Effector memory CD4-positive, alpha-beta T cell (primary cell): ENCODE data around the gene DDX60.
"Not testable (repeated sequence)": the region's sequence is repeated elsewhere in the genome, so short reads cannot be mapped to it uniquely, and the experiment has no call there.

Source experiments
- DNase-seq, 3 donors: peaks; one replicate each; pipeline ENCODE4 v3.0.0-alpha.2; 2020
- H3K27ac ChIP-seq: 2 replicates; pipeline ENCODE4 v1.7.0; 2013; ENCODE audit warnings: mild to moderate bottlenecking, low read length, moderate library complexity; ENCODE audit not compliant: insufficient read depth, poor library complexity, severe bottlenecking
- H3K27me3 ChIP-seq: replicated peaks from 2 replicates; pipeline ENCODE4 v1.7.0; 2013; ENCODE audit warnings: mild to moderate bottlenecking, low read length; ENCODE audit not compliant: insufficient read depth, control insufficient read depth, poor library complexity, severe bottlenecking
- H3K36me3 ChIP-seq: 2 replicates; pipeline ENCODE4 v1.7.0; 2013; ENCODE audit warnings: mild to moderate bottlenecking, low read length, moderate library complexity; ENCODE audit not compliant: control insufficient read depth, insufficient read depth
- H3K4me1 ChIP-seq: 2 replicates; pipeline ENCODE4 v1.7.0; 2013; ENCODE audit warnings: low read length, mild to moderate bottlenecking; ENCODE audit not compliant: control insufficient read depth, insufficient read depth, poor library complexity, severe bottlenecking
- H3K4me3 ChIP-seq: 2 replicates; pipeline ENCODE4 v1.7.0; 2013; ENCODE audit warnings: low read length, low read depth, mild to moderate bottlenecking; ENCODE audit not compliant: insufficient read depth, poor library complexity, severe bottlenecking
- H3K9me3 ChIP-seq: 2 replicates; pipeline ENCODE4 v1.7.0; 2013; ENCODE audit warnings: mild to moderate bottlenecking, low read length, moderate library complexity; ENCODE audit not compliant: control insufficient read depth

The DDX60 gene

DNA sequence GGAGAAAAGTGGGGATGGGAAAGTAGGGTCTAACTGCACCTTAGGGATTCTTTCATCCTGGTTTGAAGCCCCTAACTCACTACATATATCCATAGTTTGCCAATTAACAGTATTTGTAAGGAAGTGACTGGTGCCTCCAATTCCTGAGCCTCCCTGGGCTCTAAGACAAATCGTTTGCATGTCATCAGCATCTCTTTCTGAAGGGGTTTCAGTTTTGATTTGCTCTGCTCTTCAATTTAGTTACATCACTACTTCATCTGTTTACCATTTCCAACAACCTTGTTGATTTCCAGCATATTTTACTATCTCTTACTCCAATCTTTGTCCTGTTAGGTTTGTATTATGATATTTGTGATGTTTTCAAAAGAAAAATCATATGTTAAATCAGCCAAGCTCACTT, 15.5 kb upstream of the DDX60 start:
- Histone ChIP-seq H3K4me1 (no peaks in the 10 kb centered on the region), H3K4me3 (no peak overlapping the region), H3K36me3 (no peaks in the 10 kb centered on the region), H3K27me3 (no peaks in the 10 kb centered on the region), H3K27ac (no peak overlapping the region), H3K9me3 (no peaks in the 10 kb centered on the region)
- DNase-seq: no peak

DNA sequence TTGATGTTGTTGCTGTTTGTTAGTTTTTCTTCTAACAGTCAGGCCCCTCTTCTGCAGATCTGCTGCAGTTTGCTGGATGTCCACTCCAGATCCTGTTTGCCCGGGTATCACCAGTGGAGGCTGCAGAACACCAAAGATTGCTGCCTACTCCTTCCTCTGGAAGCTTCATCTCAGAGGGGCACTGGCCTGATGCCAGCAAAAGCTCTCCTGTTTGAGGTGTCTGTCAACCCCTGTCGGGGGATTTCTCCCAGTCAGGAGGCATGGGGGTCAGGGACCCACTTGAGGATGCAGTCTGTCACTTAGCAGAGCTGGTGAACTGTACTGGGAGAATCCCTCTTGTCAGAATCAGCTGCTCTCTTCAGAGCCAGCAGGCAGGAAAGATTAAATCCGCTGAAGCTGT, 12.0 kb upstream of the DDX60 start:
- DNase-seq: not testable (repeated sequence)

DNA sequence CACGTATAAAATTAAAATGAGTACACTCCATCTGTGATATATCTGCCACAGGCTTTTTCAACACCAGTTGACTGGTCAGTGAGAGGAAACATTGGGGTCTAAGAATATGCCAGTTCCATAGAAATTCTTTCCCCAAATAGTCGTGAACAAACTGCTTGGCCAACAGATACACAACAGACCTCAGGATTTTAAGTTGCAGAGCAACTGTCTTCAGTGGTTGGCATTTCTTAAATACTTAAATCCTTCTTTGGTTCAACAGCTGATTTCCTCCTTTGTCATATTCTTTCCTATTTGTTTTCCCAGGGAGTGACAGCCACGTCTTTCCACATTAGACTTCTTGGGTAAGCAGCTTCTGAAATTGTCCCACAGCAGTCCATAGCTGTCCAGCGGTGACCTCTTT, 7.0 kb upstream of the DDX60 start:
- H3K27ac ChIP-seq: no peak overlapping the region
- H3K4me3 ChIP-seq: no peak overlapping the region
- H3K4me1 ChIP-seq: no peaks in the 10 kb centered on the region
- H3K9me3 ChIP-seq: no peaks in the 10 kb centered on the region
- no peaks in the 10 kb centered on the region for H3K36me3 ChIP-seq
- no peaks in the 10 kb centered on the region for H3K27me3 ChIP-seq
- no peak for DNase-seq

More for the DNA sequence above, 12.0 kb upstream of the DDX60 start:
- not testable (repeated sequence) for H3K4me3 ChIP-seq, H3K27me3 ChIP-seq, H3K9me3 ChIP-seq, H3K36me3 ChIP-seq, H3K27ac ChIP-seq, H3K4me1 ChIP-seq

DNA sequence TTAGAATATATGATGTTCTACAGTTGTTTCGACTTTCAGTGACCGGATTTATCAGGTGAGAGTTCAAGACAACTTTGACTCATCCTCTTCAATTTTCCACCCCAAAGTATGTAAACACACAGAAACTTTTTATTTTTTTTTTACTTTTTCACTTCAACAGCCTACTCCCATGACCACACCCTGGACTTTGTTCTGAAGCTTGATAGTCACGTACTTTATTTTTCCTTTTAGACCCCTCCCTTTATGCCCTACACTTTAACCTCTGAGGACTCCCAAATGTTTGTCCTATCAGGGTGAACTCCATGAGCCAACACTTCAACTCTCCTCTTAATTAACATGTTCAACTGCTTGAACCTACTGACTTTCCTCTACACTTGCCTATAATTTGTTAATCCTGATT, 2.5 kb upstream of the DDX60 start:
- no peak for DNase-seq
- no peaks in the 10 kb centered on the region for H3K9me3 ChIP-seq
- no peaks in the 10 kb centered on the region for H3K27me3 ChIP-seq
- H3K36me3 ChIP-seq: no peaks in the 10 kb centered on the region
- no peak overlapping the region for H3K27ac ChIP-seq
- no peak overlapping the region for H3K4me3 ChIP-seq
- peaks cover 7% of the 10 kb centered on the region for H3K4me1 ChIP-seq

DNA sequence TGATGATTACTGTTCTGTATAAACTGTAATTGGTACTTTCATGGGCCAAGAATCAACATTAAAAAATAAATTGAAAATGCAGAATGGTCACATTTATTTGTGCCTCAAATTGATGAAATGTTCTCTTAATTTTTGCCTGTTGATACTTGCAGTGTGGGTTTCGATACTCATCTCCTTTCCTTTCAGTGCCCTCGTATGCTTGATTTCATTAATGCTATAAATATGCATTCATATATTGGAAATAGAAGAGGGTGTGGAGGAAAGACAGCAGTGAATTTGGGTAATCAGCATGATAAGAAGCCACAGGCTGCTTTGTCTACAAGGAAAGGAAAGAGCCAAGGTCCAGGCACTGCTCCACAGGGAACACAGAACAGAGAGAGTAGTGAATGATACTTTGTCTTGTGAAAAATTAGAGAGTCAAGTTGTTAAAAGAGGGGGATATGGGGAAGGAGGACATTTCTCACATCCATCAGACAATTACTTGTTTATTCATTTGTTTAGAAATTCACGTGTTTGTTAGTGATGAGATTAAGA, 1.0 kb upstream of the DDX60 start:
- Histone ChIP-seq H3K27me3 (no peaks in the 10 kb centered on the region), H3K4me1 (peaks cover 7% of the 10 kb centered on the region), H3K4me3 (peak overlapping the region; percentile 93), H3K36me3 (no peaks in the 10 kb centered on the region), H3K9me3 (no peaks in the 10 kb centered on the region), H3K27ac (peak overlapping the region; percentile 95)
- DNase-seq: no peak

DNA sequence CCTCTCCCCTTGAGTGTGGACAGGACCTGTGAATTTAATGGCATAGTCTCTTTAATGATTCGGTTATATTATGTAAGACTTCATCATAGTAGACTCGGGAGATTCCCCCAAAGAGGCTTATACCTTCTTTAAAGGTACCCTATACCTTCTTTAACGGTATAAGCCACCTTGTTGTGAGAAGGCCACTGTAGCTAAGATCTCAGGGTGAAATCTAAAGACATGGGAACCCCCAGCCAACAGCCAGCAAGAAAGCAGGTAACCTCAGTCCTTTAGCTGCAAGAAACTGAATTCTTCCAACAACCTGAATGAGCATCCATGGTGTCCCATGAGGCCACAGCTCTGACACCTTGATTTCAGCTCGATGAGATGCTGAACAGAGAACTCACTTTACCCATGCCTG, 931 bp downstream of the DDX60 start:
- Histone ChIP-seq H3K4me3 (peak overlapping the region; percentile 93), H3K27ac (peak overlapping the region; percentile 95), H3K4me1 (peaks cover 7% of the 10 kb centered on the region), H3K9me3 (no peaks in the 10 kb centered on the region), H3K27me3 (no peaks in the 10 kb centered on the region), H3K36me3 (no peaks in the 10 kb centered on the region)
- DNase-seq: peak in 1 of 3 donors; percentile 8

DNA sequence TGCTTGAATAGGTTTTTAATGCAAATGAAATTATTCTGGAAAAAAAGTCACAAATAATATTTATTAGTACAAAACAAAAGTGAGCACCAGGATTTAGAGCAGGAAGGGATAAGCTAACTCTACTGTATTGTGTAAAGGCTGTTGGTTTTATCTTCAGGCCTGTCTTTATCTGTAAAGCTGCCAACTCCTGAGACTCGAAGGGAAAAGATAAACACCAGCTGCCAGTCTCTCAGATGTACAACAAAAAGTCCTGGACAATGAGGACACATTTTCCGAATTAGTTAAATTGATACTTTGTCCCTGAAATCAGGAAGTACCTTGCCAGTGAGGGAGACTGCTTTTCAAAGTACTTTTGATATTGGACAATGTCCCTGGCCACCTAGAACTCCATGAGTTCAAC, 8.8 kb downstream of the DDX60 start:
- H3K9me3 ChIP-seq: no peaks in the 10 kb centered on the region
- H3K27ac ChIP-seq: no peak overlapping the region
- DNase-seq: no peak
- H3K4me3 ChIP-seq: no peak overlapping the region
- no peaks in the 10 kb centered on the region for H3K4me1 ChIP-seq
- no peaks in the 10 kb centered on the region for H3K27me3 ChIP-seq
- H3K36me3 ChIP-seq: peaks cover 25% of the 10 kb centered on the region

DNA sequence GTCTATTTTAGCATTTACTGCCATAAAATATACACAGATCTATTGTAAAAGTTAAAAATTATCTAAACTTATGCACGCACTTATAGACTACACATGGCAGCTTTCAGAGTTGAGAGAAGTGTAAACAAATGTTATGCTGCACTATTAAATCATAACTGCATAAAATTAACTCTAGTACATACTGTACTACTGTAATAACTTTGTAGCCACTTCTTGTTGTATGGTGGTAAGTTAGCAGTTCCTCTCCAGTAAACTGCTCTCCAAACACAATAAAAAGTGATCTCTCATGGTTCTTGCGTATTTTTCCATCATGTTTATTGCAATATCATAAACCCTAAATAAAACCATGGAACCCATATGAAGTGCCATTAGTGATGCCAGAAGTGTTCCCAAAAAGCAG, 9.6 kb downstream of the DDX60 start:
- Histone ChIP-seq H3K27ac (no peak overlapping the region), H3K36me3 (peaks cover 25% of the 10 kb centered on the region), H3K4me1 (no peaks in the 10 kb centered on the region), H3K4me3 (no peak overlapping the region), H3K9me3 (no peaks in the 10 kb centered on the region), H3K27me3 (no peaks in the 10 kb centered on the region)
- no peak for DNase-seq

DNA sequence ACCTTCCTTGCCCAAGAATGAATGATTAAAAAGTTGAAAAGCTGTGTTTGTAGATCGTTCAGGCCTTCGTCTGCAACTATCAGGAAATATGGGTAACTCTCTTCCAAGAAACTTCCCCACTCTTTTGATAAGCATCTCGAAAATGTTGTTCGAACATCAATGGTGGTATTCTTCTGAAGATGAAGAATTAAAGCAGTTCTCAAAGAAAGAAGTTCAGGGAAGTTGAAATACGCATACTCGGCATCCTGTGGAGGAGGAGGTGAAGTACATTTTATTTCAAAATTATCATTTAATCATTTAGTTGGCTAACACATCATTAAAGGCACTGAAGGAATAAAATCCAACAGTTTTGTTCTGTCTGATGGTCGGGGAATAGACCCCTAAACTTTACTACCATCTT, 12.1 kb downstream of the DDX60 start:
- Histone ChIP-seq H3K27me3 (no peaks in the 10 kb centered on the region), H3K4me1 (no peaks in the 10 kb centered on the region), H3K9me3 (no peaks in the 10 kb centered on the region), H3K36me3 (peaks cover 29% of the 10 kb centered on the region), H3K4me3 (no peak overlapping the region), H3K27ac (peak overlapping the region; percentile 0)
- DNase-seq: no peak

DNA sequence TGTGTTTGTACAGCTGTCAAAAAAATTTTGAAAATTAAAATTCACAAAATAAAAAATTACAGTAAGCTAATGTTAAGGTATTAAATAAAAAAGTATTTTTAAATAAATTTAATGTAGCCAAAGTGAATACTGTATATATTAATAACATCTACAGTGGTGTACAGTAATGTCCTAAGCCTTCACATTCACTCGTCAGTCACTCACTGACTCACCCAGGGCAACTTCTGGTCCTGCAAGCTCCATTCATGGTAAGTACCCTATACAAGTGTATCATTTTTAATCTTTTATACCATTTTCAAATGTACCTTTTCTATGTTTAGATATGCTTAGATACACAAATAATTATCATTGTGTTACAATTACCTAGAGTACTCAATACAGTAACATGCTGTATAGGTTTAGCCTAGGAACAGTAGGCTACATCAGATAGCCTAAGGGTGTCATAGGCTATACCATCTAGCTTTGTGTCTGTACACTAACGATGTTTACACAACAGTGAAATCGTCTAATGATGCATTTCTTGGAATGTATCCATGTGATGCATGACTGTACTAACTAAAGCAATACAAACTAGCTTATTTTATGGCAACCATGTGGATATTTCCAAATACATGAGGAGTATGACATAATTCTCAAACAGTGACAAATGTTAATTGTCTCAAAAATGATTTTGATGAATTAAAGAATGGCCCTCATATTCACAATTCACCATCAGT, 13.7 kb downstream of the DDX60 start:
- H3K36me3 ChIP-seq: peaks cover 17% of the 10 kb centered on the region
- H3K27ac ChIP-seq: no peak overlapping the region
- no peaks in the 10 kb centered on the region for H3K9me3 ChIP-seq
- no peaks in the 10 kb centered on the region for H3K27me3 ChIP-seq
- no peaks in the 10 kb centered on the region for H3K4me1 ChIP-seq
- no peak for DNase-seq
- H3K4me3 ChIP-seq: no peak overlapping the region
